ENCODE data around the gene TLDC2.
A peak's percentile ranks its signal among the peaks of the same experiment; 100 is the strongest.

TLDC2 gene

DNA sequence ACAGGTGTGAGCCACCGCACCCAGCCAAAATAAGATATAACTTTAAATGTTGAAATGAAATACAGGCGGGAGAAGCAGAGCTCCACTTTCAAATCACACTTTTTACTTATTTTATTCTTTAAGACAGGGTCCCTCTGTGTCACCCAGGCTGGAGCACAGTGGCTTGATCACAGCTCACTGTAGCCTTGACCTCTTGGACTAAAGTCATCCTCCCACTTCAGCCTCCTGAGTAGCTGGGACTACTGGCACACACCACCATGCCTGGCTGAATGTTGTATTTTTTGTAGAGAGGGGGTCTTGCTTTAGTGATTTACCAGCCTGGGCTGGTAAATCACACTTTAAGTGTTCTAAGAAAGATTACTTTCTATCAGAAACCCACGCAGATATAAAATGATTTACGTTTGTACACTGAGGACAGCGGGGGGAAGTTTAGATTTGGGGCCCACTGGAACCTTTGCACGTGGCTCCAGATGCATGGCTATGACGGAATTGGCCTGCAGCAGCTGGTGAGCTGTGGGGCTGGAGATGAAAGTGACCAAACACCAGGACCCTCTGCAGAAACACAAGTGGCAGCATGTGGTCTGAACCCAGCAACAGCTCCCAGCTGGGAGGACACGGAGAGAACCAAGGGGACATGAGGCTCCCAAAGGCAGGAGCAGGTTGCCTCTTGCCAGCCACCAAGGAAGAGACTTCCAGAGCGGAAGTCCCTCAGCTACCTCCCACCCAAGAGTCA is 26.4 kb upstream of the TLDC2 start:
- DNase-seq (ENCODE audit: low read depth in 3 of 3) = no peak

DNA sequence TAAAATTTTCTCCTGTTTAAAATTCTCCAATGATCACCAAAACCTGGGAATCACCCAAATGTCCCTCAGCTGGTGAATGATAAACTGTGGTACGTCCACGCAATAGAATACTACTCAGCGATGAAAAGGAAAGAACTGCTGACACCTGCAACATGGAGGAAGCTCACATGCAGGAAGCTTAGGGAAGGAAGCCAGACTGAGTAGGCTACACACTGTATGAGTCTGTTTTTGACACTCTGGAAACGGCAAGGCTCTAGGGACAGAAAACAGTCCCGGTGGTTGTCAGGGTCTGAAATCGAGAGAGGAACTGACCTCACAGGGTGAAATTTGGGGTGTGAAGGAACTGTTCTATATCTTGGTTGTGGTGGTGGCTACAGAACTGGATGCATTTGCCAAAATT is 25.2 kb upstream of the TLDC2 start:
- no peak for DNase-seq (ENCODE audit: low read depth in 3 of 3)

DNA sequence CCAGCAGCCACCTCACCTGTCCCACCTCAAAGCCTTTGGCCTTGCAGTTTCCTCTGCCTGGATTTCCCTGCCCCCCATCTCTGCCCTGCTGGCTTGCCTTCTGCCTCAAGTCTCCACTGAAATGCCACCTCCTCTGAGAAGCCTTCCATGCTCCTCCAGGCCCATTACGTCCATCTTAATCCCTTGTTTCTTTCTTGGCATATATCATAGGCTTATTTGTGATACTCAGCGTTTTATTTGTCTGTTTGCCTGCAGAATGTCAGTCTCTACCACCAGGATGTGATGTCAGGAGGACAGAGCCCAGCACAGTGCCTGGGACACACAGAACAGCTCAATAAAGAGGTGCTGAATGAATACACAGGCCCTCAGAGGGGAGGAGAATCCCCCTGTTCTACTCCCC is 24.4 kb upstream of the TLDC2 start:
- no peak for DNase-seq (ENCODE audit: low read depth in 3 of 3)

DNA sequence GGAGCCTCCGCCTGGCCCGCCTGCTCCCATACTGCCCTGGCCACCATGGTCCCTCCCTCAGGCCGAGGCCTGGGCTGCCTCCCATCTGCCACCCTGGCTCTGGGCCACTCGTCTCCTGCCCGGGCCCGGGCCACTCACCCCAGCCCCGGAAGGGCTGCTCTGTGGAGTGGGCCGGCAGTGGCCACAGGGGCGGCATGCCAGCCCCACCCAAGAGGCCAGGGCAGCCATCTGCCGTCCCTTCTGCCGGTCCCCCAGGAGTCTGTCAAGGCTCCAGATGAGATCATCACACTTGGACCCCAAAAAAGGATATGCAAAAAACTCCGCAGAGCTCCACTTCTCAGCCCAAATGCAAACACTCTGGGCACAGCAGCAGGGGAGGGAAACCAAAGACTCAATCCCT is 23.8 kb upstream of the TLDC2 start:
- no peak for DNase-seq (ENCODE audit: low read depth in 3 of 3)

DNA sequence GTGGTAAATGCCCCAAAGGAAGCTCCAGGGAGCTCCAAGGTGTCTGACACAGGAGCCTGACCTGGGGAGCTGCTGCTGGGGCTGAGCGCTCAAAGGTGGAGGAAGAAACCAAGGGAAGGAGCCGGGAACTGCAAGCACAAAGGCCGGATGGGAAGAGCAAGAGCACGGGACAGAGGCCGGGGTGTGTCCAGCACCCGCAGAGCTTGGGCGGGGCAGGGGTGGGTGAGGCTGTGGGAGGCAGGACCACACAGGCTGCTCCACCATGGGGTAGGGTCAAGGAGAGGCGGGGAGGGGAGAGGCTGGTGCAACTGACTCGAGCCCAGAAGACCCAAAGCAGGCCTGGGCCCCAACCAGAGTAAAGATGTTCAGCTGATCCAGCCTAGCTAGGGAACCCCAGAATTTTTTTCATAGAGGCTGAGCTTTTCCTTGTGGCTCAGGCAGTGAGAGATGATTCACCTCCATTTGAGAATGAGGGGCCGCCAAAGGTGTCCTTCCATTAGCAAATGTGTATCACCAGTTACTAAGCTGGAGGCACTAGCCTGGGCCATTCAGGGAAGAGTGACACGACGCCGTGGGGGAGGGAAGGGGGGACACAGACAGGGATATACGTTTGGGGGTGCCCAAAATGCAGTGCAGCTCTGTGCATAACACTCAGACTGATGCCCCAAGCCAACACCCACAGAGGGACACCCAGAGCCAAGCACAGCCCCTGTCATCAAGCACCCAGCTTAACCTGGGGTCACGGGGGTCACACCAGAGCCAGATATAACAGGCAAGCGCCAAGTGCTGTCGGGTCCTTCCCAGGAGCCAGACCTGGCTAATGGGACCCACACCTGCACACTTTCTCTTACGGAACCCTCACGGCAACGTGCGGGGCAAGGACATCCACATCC is 21.3 kb upstream of the TLDC2 start:
- no peak for DNase-seq (ENCODE audit: low read depth in 3 of 3)

DNA sequence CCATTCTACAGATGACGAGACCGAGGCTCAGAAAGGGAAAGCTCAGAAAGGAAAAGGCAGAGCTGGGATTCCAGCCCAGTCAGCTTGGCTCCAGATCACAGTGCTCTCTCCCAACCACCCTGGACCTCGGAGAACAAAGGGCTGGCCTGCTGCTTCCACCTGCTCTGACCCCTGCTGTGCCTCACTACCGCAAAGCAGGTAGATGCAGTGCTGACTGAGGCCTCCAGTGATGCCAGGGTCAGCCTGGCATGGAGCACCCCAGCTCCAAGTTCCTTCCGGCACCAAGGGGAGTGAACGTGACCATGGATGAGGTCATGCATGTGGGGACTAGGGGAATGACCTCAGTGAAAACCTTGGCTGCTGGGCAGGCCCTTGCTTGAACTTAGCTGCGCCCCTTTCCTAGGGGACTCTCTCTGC is 20.7 kb upstream of the TLDC2 start:
- DNase-seq (ENCODE audit: low read depth in 3 of 3) = no peak

DNA sequence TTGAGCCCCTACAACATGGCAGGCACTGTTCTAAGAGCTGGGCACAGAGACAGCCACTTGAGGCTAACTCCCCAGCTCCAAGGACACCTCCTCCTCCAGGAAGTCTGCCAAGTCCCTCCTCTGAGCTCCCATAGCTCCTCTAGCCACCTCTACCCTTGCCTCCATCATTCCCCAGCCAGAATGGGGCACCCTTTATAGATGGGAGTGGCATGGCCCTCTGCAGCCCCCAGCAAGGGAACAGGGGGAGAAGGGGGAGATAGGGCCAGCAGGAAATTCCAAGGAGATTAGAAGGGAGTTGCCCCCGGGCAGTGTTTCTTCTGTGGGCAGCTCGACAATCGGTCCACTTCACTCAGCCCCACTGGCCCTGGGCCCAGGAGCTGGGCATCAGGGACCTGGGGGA is 19.7 kb upstream of the TLDC2 start:
- no peak for DNase-seq (ENCODE audit: low read depth in 3 of 3)

DNA sequence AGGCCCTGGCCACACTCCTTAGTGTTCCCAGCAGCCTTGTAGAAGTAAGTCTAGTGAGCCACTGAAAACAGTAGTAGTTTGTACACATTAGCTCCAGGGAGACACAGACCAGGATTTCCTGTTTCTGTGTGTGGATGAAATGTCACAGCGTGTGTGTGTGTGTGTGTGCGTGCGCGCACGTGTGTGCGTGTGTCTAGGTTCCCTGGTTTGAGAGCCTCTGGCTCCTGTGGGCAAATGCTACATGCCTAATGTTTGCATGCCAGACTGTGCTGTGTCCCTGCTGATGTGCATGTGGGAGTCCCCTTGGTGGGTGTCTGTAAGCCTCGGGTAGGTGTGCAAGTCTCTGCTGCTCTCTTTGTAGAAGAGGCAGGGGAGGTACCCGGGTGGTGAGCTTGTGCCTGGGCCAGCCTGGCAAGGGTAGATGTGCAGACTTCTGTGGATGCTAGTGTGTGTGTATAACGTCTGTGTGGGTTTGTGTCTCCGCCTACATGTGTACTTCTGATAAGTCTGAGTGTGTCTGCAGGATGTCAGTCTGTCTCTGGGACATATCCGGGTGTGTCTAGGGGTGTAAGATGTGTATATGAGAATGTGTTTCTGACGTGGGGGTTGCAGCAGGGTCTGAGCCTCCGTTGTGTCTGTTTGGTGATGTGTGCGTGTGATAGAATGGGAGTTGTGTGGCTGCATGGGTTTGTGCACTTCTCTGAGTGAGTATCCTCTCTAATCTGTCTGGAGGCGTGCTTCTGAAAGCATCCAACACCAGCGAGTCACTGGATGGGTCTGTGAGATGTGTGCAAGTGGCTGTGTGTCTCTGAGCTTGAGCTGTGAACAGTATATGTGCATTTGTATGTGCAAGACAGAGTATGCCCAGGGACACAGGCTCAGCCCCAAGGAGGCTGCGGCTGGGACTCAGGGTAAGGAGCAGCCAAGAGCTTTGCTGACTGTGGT is 19.0 kb upstream of the TLDC2 start:
- DNase-seq (ENCODE audit: low read depth in 3 of 3) = no peak

DNA sequence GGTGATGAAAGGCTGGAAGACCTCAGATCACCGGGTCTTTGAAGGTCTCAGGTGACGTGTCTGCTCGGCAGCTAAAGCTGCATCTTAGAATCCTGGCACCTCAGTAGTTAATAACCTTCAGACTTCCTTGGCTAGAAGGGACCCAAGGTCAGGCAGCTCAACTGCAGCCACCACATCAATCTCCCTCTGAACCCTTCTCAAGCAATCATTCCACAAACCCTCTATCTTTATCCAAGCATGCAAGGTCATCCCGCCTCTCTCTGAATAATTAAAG is 16.7 kb upstream of the TLDC2 start:
- DNase-seq (ENCODE audit: low read depth in 3 of 3) = no peak

DNA sequence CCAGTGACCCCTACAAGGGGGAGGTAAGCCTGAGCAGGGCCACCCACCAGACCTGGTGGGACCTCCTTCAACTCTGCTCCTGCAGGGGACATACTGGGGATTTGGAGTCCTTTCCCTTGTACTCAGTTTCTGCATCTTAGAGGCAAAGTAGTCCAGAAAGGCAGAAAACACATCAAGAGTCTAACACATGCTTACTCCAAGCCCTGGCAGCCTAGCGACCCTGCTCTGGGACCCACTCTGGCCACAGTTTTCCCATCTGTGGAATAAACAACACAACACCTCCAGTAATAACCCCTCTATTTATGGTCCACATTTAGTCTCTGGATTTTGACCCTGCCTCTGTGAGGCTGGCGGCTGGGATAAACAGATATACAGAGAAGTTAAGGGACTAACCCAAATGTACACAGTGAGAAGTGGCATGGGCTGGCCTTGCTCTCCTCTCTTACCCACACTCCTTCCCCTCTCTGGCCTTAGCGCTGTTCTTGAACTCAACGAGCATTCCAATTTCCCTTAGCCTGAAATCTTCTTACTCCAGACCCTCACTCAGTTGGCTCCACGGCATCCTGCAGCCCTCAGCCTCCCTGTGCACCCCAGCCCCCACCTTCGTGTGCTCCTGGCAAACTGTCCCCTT is 16.1 kb upstream of the TLDC2 start:
- no peak for DNase-seq (ENCODE audit: low read depth in 3 of 3)

DNA sequence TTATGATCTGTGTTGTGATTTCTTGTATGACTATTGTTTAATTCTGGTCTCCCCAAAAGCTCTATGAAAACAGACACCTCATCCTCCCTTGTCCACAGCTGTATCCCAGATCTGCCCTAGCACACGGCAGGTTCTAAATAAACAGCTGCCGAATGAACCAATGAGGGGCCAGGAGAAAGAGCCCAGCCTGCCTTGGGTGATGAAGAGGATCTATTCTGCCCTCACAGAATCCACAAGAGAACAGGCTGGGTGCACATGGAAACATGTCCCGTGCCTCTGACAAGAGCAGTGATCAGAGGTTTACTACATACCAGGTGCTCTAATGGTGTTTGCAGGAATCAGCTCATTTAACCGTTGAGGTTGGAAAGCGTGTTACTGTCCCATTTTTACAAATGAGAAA is 15.6 kb upstream of the TLDC2 start:
- DNase-seq (ENCODE audit: low read depth in 3 of 3) = no peak

DNA sequence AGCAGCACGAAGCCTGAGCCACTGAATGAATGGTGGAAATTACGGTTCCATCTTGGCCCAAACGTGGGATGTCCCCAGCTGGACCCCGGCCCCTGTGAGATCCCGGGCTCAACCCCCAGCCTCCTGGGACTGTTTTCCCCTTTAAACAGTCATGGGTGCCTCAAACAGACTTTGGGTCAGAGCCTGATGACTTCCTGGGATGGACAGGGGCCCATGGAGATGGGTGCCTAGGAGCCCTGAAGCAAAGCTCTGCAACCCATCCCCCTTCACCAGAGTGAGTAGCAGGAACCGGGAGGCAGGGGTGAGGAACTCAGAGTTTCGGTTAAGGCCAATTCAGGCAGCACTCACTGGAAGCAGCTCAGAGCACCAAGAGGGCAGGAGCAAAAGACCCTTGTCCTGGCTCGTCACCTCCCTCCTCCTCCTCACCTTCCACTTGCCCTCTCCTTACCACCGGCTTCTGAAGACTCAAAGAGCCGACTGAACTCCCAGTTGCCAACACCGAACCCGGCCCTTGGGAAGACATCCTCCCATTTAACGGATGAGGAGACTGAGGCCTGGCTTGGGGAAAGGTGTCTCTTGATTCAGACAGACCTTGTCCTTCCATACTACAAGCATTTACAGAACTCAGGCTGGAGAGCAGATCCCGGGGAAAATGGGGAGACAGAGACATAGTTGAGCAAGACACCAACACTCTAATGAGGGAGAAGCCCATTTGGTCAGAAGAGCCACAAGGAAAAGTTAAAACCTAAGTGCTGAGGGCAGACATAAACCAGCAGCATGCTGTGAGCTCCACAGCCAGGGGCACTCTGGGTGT is 14.9 kb upstream of the TLDC2 start:
- DNase-seq (ENCODE audit: low read depth in 3 of 3) = no peak

DNA sequence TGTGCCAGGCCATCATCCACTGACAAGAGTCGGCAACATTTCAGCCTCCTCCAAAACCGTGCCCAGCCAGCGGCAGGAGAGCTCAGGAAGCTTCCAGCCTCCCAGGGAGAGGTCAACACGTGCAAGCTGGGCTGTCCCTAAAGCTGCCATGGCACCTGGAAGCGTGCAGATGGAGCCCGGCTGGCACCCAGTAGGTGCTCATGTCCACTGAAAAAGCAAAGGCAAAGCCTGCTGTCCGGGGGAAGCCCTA is 14.4 kb upstream of the TLDC2 start:
- no peak for DNase-seq (ENCODE audit: low read depth in 3 of 3)

DNA sequence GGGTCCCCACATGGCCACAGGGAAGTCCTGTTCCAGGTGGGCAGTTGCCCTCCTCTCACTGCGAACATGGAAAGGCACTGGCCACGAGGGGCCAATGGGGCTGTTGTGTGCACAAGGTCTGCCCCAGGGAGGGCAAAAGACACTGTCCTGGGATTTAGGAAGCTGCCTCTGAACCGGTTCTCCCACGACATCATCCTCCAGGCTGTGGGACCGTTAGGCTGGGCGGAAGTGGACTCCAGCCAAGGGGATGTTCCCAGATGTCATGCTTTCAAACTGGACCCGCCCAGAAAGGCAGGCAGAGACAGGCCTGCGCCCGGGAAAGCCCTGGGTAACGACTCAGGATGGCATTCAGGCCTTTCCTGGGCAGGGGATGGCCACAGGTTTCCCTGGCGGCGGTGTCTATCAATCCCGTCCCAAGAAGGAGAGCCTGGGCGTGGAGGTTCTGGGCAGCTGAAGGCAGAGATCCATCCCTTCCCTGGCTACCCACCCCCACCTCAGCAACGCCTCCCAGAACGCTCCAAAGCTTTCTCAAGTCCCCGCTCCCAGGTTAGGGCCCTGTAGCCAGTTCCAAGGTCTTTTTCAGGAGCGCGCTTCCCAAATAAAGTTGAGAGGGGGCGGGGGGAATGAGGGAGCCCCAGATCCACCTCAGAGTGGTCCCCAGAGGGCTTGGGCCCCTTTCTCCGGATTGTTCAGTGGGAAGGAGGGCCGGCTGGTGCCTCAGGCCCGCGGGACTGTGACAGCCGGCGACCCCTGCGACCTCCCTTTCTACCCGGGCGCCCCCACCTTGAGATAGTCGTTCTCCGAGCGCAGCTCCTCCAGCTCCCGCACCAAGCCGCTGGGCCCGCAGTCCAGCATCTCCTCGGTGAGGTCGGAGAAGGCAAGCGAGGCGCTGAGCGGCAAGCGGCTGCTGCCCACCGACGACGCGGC is 13.8 kb upstream of the TLDC2 start:
- no peak for DNase-seq (ENCODE audit: low read depth in 3 of 3)

DNA sequence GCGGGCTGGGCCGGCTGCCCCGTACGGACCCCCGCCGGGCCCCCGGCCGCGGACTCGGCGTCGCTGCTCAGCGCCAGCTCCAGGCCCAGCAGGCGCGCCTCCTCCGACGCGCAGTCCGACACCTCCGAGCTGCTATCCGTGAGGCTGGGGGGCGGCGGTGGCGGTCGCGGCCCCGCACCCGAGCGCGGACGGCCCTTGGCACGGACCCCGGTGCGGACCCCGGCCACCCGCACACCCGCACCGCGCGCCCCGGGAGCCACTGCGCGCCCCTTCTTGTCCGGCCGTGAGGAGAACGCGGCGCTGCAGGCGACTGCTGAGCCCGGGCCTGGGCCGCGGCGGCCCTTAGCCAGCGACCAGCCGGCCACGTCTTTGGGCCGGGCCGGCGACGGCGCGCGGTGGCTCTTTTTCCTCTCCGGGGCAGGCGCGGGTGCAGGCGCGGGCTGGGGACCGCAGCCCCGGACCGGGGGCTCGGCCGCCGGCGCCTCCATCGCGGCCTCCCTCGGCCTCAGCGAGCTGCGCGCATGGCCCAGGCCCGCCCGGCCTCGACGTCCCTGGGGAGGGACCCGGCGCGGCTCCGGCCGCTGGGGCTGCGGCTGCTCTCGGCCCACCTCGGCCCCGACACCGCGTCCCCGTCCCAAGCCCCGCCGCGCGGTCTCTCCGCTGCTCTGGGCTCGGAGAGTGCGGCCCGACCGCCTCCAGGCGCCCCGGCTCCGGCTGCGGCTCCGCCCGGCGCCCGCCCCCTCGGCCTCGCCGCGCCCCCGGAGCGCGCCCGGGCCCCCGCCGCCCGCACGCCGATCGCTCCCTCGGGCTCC is 12.9 kb upstream of the TLDC2 start:
- peak in 1 of 3 experiments; percentile 18 for DNase-seq (ENCODE audit: low read depth in 3 of 3)

DNA sequence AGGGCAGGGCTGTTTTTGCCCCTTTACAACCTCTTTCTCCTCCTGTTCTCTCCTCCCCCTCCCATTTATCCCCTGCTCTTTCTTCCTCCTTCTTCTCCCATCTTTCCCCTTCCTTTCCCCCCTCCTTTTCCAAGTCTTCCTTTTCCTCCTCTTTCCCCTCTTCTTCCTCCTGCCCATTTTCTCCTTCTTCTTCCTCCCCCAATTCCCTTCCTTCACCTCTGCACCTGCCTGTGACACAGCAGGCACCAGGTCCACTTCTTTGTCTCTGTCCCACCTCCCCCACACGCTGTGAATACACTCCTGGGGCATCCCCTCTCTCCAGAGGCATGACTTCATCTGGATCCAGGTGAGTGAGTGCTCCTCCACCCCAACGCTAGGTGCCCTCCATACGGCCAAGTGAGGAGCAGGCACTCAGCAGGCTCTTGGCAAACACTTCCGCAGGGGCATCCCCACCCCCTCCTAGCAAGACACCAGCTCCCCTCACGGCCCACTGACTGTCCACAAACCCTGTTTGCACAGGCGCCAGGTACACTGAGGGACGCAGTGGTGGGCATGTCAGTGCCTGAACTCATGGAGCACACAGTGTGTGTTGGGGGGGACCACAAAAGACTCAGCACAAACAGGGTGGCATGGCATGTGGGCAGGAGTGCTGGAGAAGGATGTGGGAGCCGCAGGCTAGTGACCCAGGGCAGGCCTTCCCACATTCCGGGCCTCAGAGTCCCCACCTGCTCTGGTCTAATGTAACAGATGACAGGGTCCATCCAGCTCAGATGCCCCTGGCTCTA is 10.7 kb upstream of the TLDC2 start:
- DNase-seq (ENCODE audit: low read depth in 3 of 3) = no peak

DNA sequence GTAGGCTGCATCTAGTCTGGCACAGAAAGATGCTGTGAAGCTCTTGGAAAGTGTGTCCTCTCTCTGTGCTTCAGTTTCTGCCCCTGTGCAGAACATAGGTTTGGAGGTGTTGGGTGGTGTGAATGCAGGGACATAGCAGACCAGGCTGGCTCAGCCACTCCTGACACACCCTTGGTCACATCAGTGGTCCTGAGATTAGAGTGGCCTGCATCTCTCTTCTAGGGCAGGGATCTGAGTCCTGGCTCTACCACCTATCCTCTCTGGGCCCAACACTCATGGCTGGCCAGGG is 10.1 kb upstream of the TLDC2 start:
- DNase-seq (ENCODE audit: low read depth in 3 of 3) = no peak

DNA sequence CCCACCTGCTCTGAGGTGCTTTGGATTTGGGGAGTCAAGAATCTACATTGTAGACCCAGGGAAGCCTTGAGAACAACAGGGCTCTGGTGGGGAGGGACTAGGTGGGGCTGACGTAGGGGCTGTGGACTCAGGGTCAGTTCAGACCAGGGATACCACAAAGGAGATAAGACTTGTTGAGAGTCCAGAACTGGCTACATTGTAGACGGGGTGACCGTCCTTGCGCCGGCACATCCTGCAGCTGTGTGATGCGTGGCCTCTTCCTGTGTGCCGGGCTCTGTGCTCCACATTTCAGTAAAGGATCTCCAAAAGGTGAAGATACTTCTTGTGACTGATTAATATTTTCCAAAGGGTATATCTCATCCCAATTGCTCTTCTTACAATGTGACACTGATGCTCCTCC is 9.8 kb upstream of the TLDC2 start:
- DNase-seq (ENCODE audit: low read depth in 3 of 3) = no peak

Measured in stimulated activated CD4-positive, alpha-beta T cell treated with anti-CD3 and anti-CD28 coated beads, TNF-alpha, amount 100 ng/mL, for 4 hours (primary cell).